Lower lobe of right lung (tissue), 2 donors: ENCODE measurements around the gene ASB13. TPM values are rescaled to one million over a fixed set of nuclear protein-coding genes. Genes with fewer than 3 reads are reported as not detected.
A peak's percentile ranks its signal among the peaks of the same experiment; 100 is the strongest.

Experiments used
- ATAC-seq, 2 donors: fragments of 200-7000 bp; cut with Tn5 transposase; one replicate each; pipeline ENCODE4 v1.9.1; 2020 to 2022; ENCODE audit warnings: mild to moderate bottlenecking in 2 of 2, moderate library complexity in 2 of 2
- DNase-seq: peaks from one replicate; pipeline ENCODE4 v3.0.0-alpha.2; 2020
- H3K27ac ChIP-seq: fragments of 200-600 bp; one replicate; pipeline ENCODE4 v1.8.0; 2022
- H3K27me3 ChIP-seq: fragments of 200-600 bp; one replicate; pipeline ENCODE4 v1.8.0; 2022; ENCODE audit warnings: low read depth
- H3K36me3 ChIP-seq: fragments of 200-600 bp; one replicate; pipeline ENCODE4 v1.8.0; 2022; ENCODE audit warnings: mild to moderate bottlenecking
- H3K4me1 ChIP-seq: fragments of 200-600 bp; one replicate; pipeline ENCODE4 v1.8.0; 2022
- H3K4me3 ChIP-seq: fragments of 200-600 bp; one replicate; pipeline ENCODE4 v1.8.0; 2022; ENCODE audit warnings: mild to moderate bottlenecking
- H3K9me3 ChIP-seq: fragments of 200-600 bp; one replicate; pipeline ENCODE4 v1.8.0; 2022
- intact Hi-C: fragments of 100-400 bp; cut with DNase I; formaldehyde crosslinking; loops from one replicate; pipeline ENCODE4 v1.11.0; 2022
- total RNA-seq: library from RNA; stranded (reverse); fragmentation: NEBNext Ultra II Directional; extraction: Animal tissue kit (Norgen Biotek cat#: 25700); gene quantifications from one replicate; pipeline ENCODE4 v1.2.1, GENCODE V29; 2021
- TF ChIP-seq, protein P1 (sequence below): fragments of 200-600 bp; IDR thresholded peaks from one replicate; pipeline ENCODE4 v1.8.0; 2022; ENCODE audit warnings: antibody characterized with exemption, mild to moderate bottlenecking
- donor health status: DM: no; HTN: yes; CAD: no; lungs with severe emphysema.

Gene ASB13
- total RNA-seq, 1 donor from 2014 or later, result 27.6 TPM

DNA sequence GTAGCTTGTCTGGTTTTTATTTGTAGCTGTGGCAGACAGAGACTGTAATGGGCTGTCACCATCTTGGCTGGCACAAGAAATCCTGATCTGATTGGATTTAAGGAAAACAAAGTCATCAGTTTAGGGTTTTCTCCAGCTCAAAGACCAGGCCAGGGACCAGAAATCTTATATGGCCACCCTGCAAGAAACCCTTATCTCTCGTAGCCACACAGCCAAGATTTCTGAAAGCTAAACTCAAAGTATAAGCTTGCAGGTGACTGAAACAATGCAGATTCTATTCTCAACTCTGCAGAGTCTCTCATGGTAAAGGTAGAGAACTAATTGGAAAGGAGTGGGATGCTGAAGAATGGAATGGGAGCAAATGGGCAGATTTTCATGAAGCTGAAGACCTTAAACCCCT lies 3.2 kb upstream of the ASB13 start:
- H3K27me3 ChIP-seq, result no peaks in the 10 kb centered on the region
- H3K4me3 ChIP-seq, result no peak overlapping the region
- no peak overlapping the region for H3K27ac ChIP-seq
- H3K4me1 ChIP-seq, result peaks cover 20% of the 10 kb centered on the region
- DNase-seq (no peak), ATAC-seq (no peak)
- intact Hi-C loops, result no loop called here
- H3K36me3 ChIP-seq, result no peaks in the 10 kb centered on the region
- TF ChIP-seq, protein P1, sequence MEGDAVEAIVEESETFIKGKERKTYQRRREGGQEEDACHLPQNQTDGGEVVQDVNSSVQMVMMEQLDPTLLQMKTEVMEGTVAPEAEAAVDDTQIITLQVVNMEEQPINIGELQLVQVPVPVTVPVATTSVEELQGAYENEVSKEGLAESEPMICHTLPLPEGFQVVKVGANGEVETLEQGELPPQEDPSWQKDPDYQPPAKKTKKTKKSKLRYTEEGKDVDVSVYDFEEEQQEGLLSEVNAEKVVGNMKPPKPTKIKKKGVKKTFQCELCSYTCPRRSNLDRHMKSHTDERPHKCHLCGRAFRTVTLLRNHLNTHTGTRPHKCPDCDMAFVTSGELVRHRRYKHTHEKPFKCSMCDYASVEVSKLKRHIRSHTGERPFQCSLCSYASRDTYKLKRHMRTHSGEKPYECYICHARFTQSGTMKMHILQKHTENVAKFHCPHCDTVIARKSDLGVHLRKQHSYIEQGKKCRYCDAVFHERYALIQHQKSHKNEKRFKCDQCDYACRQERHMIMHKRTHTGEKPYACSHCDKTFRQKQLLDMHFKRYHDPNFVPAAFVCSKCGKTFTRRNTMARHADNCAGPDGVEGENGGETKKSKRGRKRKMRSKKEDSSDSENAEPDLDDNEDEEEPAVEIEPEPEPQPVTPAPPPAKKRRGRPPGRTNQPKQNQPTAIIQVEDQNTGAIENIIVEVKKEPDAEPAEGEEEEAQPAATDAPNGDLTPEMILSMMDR, result no peak
- H3K9me3 ChIP-seq, result no peaks in the 10 kb centered on the region

DNA sequence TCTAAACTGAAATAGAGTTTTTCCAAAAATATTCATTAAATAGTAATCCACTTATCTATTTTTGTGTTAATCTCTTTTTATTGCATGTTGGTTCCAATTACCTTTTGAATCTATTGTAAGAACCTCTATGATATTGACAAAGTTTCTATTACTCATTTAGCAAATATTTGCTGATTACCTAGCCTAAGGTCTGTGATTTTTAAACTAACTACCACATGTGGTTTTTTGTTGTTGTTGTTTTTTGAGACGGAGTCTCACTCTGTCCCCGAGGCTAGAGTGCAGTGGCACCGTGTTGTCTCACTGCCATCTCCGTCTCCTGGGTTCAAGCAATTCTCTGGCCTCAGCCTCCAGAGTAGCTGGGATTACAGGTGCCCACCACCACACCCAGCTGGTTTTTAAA lies 2.0 kb upstream of the ASB13 start:
- ATAC-seq, result no peak
- intact Hi-C loops, result no loop called here
- DNase-seq, result no peak
- no peaks in the 10 kb centered on the region for H3K36me3 ChIP-seq
- TF ChIP-seq, protein P1, result no peak
- no peaks in the 10 kb centered on the region for H3K27me3 ChIP-seq
- no peak overlapping the region for H3K27ac ChIP-seq
- no peak overlapping the region for H3K4me3 ChIP-seq
- H3K9me3 ChIP-seq, result no peaks in the 10 kb centered on the region
- H3K4me1 ChIP-seq, result peaks cover 20% of the 10 kb centered on the region

DNA sequence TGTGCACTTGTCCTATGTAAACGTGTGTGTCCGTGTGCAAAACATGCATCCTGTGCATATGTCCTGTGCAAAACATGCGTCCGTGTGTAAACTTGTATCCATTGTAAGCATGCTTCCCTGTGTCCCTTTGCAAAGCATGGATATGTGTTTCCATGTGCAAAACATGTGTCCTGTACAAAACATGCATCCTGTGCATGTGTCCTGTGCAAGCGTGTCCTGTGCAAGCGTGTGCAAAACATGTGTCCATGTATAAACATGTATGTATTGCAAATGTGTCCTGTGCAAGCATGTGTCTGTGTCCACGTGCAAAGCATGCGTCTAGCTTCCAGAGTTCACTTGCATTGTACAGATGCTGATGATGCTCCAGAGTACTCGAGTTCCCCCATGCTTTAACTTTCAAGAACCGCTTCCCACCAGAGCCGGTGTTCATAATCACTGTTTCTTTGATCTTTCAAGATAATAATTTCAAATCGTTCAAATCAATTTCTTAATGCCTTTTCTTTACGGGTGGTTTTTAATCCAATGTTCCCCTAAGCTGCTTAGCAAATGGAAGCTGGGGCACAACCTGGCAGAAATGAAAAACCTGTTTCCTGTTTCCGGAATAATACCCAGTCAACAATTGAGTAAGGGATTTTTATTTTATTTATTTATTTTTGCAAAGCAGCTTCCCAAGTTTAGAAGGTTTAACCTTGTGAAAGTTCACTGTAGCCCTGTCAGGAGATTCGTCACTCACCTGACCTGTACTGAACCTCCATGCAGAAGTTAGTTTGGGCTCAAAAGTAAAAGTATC lies 641 bp upstream of the ASB13 start:
- no peak for DNase-seq
- Histone ChIP-seq H3K27ac (no peak overlapping the region), H3K4me1 (peaks cover 20% of the 10 kb centered on the region), H3K27me3 (no peaks in the 10 kb centered on the region), H3K36me3 (no peaks in the 10 kb centered on the region), H3K9me3 (no peaks in the 10 kb centered on the region), H3K4me3 (peak overlapping the region; percentile 88)
- TF ChIP-seq, protein P1, result no peak
- ATAC-seq, result no peak
- intact Hi-C loops, result no loop called here

DNA sequence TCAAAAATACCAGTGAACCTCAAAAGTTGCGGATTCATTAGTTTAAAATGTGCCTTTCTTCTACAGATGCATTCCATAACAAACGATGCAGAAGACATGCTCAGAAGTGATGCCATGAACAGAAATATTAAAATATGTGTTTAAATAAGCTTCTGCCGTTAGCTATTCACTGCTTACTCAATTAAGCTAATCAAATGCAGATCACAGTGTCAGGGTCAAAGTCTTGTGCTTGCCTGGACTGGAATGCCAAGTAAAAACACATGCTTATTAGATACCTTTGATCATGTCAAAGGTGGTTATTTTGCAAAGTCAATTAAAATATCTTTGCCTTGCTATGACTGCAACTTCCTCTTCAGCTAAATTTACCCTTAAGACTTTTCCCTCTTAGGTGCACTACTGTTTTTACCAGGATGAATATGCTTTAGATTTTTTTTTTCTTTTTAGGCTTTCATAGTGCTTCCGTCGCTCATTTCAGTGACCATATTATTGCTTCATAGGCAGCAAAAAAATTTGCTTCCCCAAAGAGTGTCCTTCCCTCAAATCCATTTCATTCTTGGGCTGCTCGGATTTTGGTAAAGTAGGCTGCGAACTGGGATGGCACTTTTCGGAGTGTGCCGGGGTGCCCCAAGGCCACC lies 905 bp downstream of the ASB13 start:
- ATAC-seq (no peak), DNase-seq (no peak)
- TF ChIP-seq, protein P1, result no peak
- Histone ChIP-seq H3K27me3 (no peaks in the 10 kb centered on the region), H3K9me3 (no peaks in the 10 kb centered on the region), H3K36me3 (no peaks in the 10 kb centered on the region), H3K4me1 (peaks cover 24% of the 10 kb centered on the region), H3K27ac (peak overlapping the region; percentile 85), H3K4me3 (peak overlapping the region; percentile 88)
- intact Hi-C loops, result no loop called here

DNA sequence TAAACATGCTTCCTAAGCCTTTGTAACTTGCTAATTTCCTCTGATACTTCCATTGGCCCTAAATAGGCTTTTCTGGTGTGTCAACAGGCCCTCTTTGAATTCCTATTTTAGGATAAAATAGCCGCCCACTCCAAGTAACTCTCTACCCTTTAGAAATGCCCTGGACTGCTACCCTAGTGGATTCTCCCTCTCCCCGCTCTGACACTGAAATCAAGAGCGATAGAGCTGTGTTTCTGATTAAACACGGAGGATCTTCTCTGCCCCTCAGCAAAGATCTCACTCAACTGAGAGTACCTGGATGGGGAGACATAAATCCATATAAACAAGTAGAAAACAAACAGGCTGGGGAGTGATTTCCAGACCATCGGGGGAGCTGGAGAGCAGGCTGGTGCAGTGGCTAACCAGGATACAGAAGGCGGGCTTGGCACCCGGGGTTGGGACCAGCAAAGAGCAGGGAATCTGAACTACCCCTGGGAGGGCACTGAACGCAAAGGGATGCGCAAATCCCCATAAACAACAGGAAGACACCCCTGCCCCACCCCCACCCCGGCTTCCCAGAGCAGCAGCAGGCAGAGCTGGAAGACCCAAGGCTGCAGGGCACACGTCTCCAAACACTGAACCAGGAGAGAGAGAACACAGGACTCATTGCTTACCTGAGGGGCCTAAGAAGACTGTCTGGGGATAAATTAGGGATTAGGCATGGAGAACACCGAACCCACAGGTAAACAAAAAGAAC lies 2.5 kb downstream of the ASB13 start:
- no peaks in the 10 kb centered on the region for H3K9me3 ChIP-seq
- no peaks in the 10 kb centered on the region for H3K36me3 ChIP-seq
- TF ChIP-seq, protein P1, result no peak
- H3K27me3 ChIP-seq, result no peaks in the 10 kb centered on the region
- no peak overlapping the region for H3K27ac ChIP-seq
- no peak for DNase-seq
- H3K4me1 ChIP-seq, result peaks cover 40% of the 10 kb centered on the region
- intact Hi-C loops, result no loop called here
- no peak for ATAC-seq
- H3K4me3 ChIP-seq, result no peak overlapping the region
